Breast epithelium (tissue), 4 donors: Measurements from ENCODE around the gene TMPRSS9. TPM values are rescaled to one million over a fixed set of nuclear protein-coding genes. Genes with fewer than 3 reads are reported as not detected.

Experiments used
- DNase-seq, 2 donors: peaks; one replicate each; pipeline ENCODE4 v3.0.0-alpha.2; 2019; ENCODE audit warnings: low spot score in 2 of 2
- H3K27ac ChIP-seq, 2 donors: fragments of 200-600 bp; sonication (generic) in 1 of 2; one replicate each; pipeline ENCODE4 v1.5.1; 2016 to 2019; ENCODE audit warnings: mild to moderate bottlenecking in 1 of 2
- H3K27me3 ChIP-seq, 2 donors: fragments of 200-600 bp; sonication (generic) in 1 of 2; one replicate each; pipeline versions ENCODE4 v1.5.1 to v1.6.0; 2017 to 2019; ENCODE audit warnings: control low read depth in 1 of 2, mild to moderate bottlenecking in 1 of 2
- H3K36me3 ChIP-seq: fragments of 200-600 bp; one replicate; pipeline ENCODE4 v1.5.1; 2019
- H3K4me1 ChIP-seq, 2 donors: fragments of 200-600 bp; sonication (generic); one replicate each; pipeline ENCODE4 v1.5.1; 2016 to 2019; ENCODE audit warnings: control low read depth in 1 of 2
- H3K4me3 ChIP-seq, 3 donors: fragments of 200-600 bp; sonication (generic); 1 replicate in 2 of 3; 2 replicates in 1 of 3; pipeline ENCODE4 v1.5.1; 2016 to 2019; ENCODE audit warnings: mild to moderate bottlenecking in 3 of 3, moderate library complexity in 2 of 3
- H3K9me3 ChIP-seq, 2 donors: fragments of 200-600 bp; sonication (generic) in 1 of 2; one replicate each; pipeline ENCODE4 v1.5.1; 2016 to 2019; ENCODE audit warnings: control low read depth in 1 of 2
- POLR2A ChIP-seq: fragments of 450-650 bp; IDR thresholded peaks from one replicate; pipeline ENCODE4 v1.6.1; 2016; ENCODE audit warnings: antibody characterized with exemption, mild to moderate bottlenecking, moderate library complexity
- POLR2AphosphoS5 ChIP-seq, 3 donors: sonication (generic); formaldehyde crosslinking; IDR thresholded peaks; one replicate each; pipeline ENCODE4 v1.6.1; 2017; ENCODE audit warnings: antibody characterized with exemption in 3 of 3
- intact Hi-C: fragments of 100-400 bp; cut with DNase I; formaldehyde crosslinking; loops from one replicate; pipeline ENCODE4 v1.15.1; 2023; ENCODE audit warnings: low total_unique reads
- total RNA-seq, 3 donors: library from RNA; depleted of rRNA; stranded (reverse); fragments of >200 nt; gene quantifications; one replicate each; pipeline ENCODE4 v1.1.0, GENCODE V29; 2016
- TF ChIP-seq, protein P1 (sequence below), 3 donors: fragments of 450-650 bp; IDR thresholded peaks; one replicate each; pipeline ENCODE4 v1.5.1; 2016 to 2017; ENCODE audit warnings: antibody characterized with exemption in 3 of 3, mild to moderate bottlenecking in 3 of 3, moderate library complexity in 3 of 3

Gene TMPRSS9
- total RNA-seq, 3 donors from 2014 or later: under 0.01 TPM; not detected in 2

DNA sequence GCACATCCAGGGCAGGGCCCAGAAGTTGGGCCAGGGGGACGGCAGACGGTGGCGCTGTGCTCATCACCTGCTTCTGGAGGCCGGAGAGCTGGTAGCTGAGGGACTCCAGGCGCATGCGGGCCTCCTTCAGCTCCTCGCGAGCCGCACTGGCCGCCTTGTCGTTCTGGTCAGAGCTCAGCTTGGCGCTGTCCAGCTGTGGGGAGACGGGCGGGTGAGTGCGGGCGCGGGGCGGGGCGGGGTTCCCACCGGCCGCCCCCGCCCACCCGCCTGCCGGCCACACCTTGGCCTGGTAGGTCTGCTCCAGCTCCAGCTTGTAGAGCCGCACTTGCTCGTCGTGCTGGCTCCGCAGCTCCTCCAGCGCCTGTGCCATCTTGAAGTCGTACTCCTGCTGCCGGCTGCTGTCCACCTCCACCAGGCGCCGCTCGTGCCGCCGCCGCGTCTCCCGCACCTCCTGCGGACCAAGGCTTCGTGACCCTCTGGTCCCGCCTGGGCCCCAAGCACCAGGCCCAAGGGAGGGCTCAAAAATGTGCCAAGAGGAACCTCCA is 74.7 kb downstream of the TMPRSS9 start:
- H3K27ac ChIP-seq: no peak overlapping the region
- no peaks in the 10 kb centered on the region for H3K4me1 ChIP-seq
- TF ChIP-seq, protein P1, sequence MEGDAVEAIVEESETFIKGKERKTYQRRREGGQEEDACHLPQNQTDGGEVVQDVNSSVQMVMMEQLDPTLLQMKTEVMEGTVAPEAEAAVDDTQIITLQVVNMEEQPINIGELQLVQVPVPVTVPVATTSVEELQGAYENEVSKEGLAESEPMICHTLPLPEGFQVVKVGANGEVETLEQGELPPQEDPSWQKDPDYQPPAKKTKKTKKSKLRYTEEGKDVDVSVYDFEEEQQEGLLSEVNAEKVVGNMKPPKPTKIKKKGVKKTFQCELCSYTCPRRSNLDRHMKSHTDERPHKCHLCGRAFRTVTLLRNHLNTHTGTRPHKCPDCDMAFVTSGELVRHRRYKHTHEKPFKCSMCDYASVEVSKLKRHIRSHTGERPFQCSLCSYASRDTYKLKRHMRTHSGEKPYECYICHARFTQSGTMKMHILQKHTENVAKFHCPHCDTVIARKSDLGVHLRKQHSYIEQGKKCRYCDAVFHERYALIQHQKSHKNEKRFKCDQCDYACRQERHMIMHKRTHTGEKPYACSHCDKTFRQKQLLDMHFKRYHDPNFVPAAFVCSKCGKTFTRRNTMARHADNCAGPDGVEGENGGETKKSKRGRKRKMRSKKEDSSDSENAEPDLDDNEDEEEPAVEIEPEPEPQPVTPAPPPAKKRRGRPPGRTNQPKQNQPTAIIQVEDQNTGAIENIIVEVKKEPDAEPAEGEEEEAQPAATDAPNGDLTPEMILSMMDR (IDR thresholded peaks at IDR 0.05): no peak
- TF ChIP-seq POLR2A: no peak
- TF ChIP-seq POLR2AphosphoS5 (IDR thresholded peaks at IDR 0.05): no peak
- intact Hi-C loops: no loop called here
- no peaks in the 10 kb centered on the region for H3K9me3 ChIP-seq
- H3K36me3 ChIP-seq: no peaks in the 10 kb centered on the region
- no peaks in the 10 kb centered on the region for H3K27me3 ChIP-seq
- H3K4me3 ChIP-seq: no peak overlapping the region
- DNase-seq: no peak

- TF ChIP-seq POLR2AphosphoS5 (IDR thresholded peaks at IDR 0.05): no peak
- TF ChIP-seq POLR2A: no peak
- TF ChIP-seq, protein P1 (IDR thresholded peaks at IDR 0.05): no peak
- H3K4me1 ChIP-seq: no peaks in the 10 kb centered on the region
- no peak overlapping the region for H3K27ac ChIP-seq
- H3K27me3 ChIP-seq: no peaks in the 10 kb centered on the region
- no peak overlapping the region for H3K4me3 ChIP-seq
- DNase-seq: no peak
- intact Hi-C loops: no loop called here
- no peaks in the 10 kb centered on the region for H3K9me3 ChIP-seq
- no peaks in the 10 kb centered on the region for H3K36me3 ChIP-seq
Measured at GRCh38 chr19:2436384-2436783, 76.3 kb downstream of the TMPRSS9 start.

GRCh38 chr19:2436926-2437325 is 76.9 kb downstream of the TMPRSS9 start:
- no peak for TF ChIP-seq POLR2A
- no peak for DNase-seq
- Histone ChIP-seq H3K4me1 (no peaks in the 10 kb centered on the region), H3K4me3 (no peak overlapping the region), H3K36me3 (no peaks in the 10 kb centered on the region), H3K27me3 (no peaks in the 10 kb centered on the region), H3K27ac (no peak overlapping the region), H3K9me3 (no peaks in the 10 kb centered on the region)
- intact Hi-C loops: no loop called here

- intact Hi-C loops: no loop called here
- no peaks in the 10 kb centered on the region for H3K27me3 ChIP-seq
- no peaks in the 10 kb centered on the region for H3K36me3 ChIP-seq
Measured at GRCh38 chr19:2438178-2438577, 78.1 kb downstream of the TMPRSS9 start.

GRCh38 chr19:2440515-2440914 is 80.5 kb downstream of the TMPRSS9 start:
- Histone ChIP-seq H3K27ac (no peak overlapping the region), H3K36me3 (no peaks in the 10 kb centered on the region), H3K4me3 (no peak overlapping the region), H3K9me3 (no peaks in the 10 kb centered on the region), H3K27me3 (no peaks in the 10 kb centered on the region), H3K4me1 (no peaks in the 10 kb centered on the region)
- TF ChIP-seq POLR2AphosphoS5 (IDR thresholded peaks at IDR 0.05): no peak
- no peak for TF ChIP-seq POLR2A
- DNase-seq: no peak
- intact Hi-C loops: loop anchor here (5.0 kb wide), 1 partner anchor 882 kb away; no protein-coding TSS in a partner anchor

More at GRCh38 chr19:2438178-2438577, 78.1 kb downstream of the TMPRSS9 start:
- Histone ChIP-seq H3K4me3 (no peak overlapping the region), H3K9me3 (no peaks in the 10 kb centered on the region), H3K4me1 (no peaks in the 10 kb centered on the region), H3K27ac (no peak overlapping the region)
- TF ChIP-seq POLR2A (no peak), POLR2AphosphoS5 (IDR thresholded peaks at IDR 0.05) (no peak)
- TF ChIP-seq, protein P1 (IDR thresholded peaks at IDR 0.05): no peak
- no peak for DNase-seq

DNA sequence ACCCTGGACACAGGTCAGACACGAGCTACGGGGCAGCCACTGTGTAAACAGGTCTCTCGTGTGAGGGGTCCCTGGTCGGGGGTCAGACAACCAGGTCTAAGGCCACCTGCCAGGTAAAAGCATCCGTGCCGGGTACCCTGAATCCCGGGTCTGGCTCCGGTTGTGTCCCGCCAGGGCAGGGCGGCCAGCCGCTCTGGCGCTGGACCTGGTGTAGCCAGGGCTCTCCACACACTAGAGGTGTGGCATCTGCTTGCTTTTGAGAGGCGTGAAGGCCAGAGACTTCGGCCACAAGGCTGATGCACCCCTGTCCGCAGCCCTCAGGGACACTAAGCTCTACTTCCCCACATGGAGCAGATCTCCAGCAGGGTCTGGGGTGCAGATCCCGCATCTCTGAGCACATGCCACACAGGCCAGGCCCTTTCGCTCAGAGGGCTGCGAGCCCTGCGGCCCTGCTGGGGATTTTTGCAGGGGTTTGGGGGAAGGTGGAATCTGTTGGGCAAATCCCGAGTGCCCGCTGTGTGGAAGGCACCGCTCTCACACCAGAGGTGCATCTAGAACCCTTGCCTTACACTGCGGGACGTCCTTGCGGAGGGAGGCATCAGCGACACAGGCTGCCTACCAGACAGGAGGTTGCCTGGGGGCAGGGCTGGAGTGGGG is 81.2 kb downstream of the TMPRSS9 start:
- Histone ChIP-seq H3K27me3 (no peaks in the 10 kb centered on the region), H3K9me3 (no peaks in the 10 kb centered on the region), H3K36me3 (no peaks in the 10 kb centered on the region), H3K4me1 (no peaks in the 10 kb centered on the region), H3K4me3 (no peak overlapping the region), H3K27ac (no peak overlapping the region)
- DNase-seq: no peak
- TF ChIP-seq, protein P1 (IDR thresholded peaks at IDR 0.05): no peak
- no peak for TF ChIP-seq POLR2A
- no peak for TF ChIP-seq POLR2AphosphoS5 (IDR thresholded peaks at IDR 0.05)
- intact Hi-C loops: loop anchor here (5.0 kb wide), 1 partner anchor 881 kb away; no protein-coding TSS in a partner anchor
